ENCODE data around the gene HDAC11. TPM values are rescaled to one million over a fixed set of nuclear protein-coding genes. Genes with fewer than 3 reads are reported as not detected.
"Not testable (repeated sequence)": the region's sequence is repeated elsewhere in the genome, so short reads cannot be mapped to it uniquely, and the experiment has no call there.

The HDAC11 gene
- total RNA-seq, 1 donor = 2.3 TPM

- no peaks in the 10 kb centered on the region for H3K4me1 ChIP-seq (ENCODE audit: insufficient read depth, low read length)
These were observed 14.6 kb downstream of the HDAC11 start for GRCh38 chr3:13494463-13495350.

GRCh38 chr3:13495351-13495813, 15.3 kb downstream of the HDAC11 start:
- Histone ChIP-seq H3K4me3 (ENCODE audit: low read length) (no peak overlapping the region), H3K9me3 (ENCODE audit: low read depth, low read length) (no peaks in the 10 kb centered on the region), H3K27me3 (ENCODE audit: insufficient read depth, low read length) (no peaks in the 10 kb centered on the region), H3K4me1 (ENCODE audit: insufficient read depth, low read length) (no peaks in the 10 kb centered on the region)

More at GRCh38 chr3:13494463-13495350, 14.6 kb downstream of the HDAC11 start:
- Histone ChIP-seq H3K9me3 (ENCODE audit: low read depth, low read length) (no peaks in the 10 kb centered on the region), H3K4me3 (ENCODE audit: low read length) (no peak overlapping the region), H3K27me3 (ENCODE audit: insufficient read depth, low read length) (no peaks in the 10 kb centered on the region)

GRCh38 chr3:13495921-13496723, 16.0 kb downstream of the HDAC11 start:
- no peaks in the 10 kb centered on the region for H3K27me3 ChIP-seq (ENCODE audit: insufficient read depth, low read length)
- H3K4me1 ChIP-seq (ENCODE audit: insufficient read depth, low read length) = no peaks in the 10 kb centered on the region
- H3K4me3 ChIP-seq (ENCODE audit: low read length) = no peak overlapping the region
- H3K9me3 ChIP-seq (ENCODE audit: low read depth, low read length) = no peaks in the 10 kb centered on the region

- no peaks in the 10 kb centered on the region for H3K4me1 ChIP-seq (ENCODE audit: insufficient read depth, low read length)
- no peaks in the 10 kb centered on the region for H3K9me3 ChIP-seq (ENCODE audit: low read depth, low read length)
- no peaks in the 10 kb centered on the region for H3K27me3 ChIP-seq (ENCODE audit: insufficient read depth, low read length)
- no peak overlapping the region for H3K4me3 ChIP-seq (ENCODE audit: low read length)
These were observed 16.8 kb downstream of the HDAC11 start for GRCh38 chr3:13496879-13497278.

- Histone ChIP-seq H3K9me3 (ENCODE audit: low read depth, low read length) (no peaks in the 10 kb centered on the region), H3K4me1 (ENCODE audit: insufficient read depth, low read length) (no peaks in the 10 kb centered on the region), H3K27me3 (ENCODE audit: insufficient read depth, low read length) (no peaks in the 10 kb centered on the region), H3K4me3 (ENCODE audit: low read length) (no peak overlapping the region)
These were observed 17.3 kb downstream of the HDAC11 start for GRCh38 chr3:13497386-13497785.

- no peaks in the 10 kb centered on the region for H3K9me3 ChIP-seq (ENCODE audit: low read depth, low read length)
- H3K4me1 ChIP-seq (ENCODE audit: insufficient read depth, low read length) = no peaks in the 10 kb centered on the region
- H3K27me3 ChIP-seq (ENCODE audit: insufficient read depth, low read length) = no peaks in the 10 kb centered on the region
- no peak overlapping the region for H3K4me3 ChIP-seq (ENCODE audit: low read length)
These were observed 18.4 kb downstream of the HDAC11 start for GRCh38 chr3:13498354-13499060.

- H3K27me3 ChIP-seq (ENCODE audit: insufficient read depth, low read length); H3K4me3 ChIP-seq (ENCODE audit: low read length); H3K4me1 ChIP-seq (ENCODE audit: insufficient read depth, low read length); H3K9me3 ChIP-seq (ENCODE audit: low read depth, low read length): not testable (repeated sequence)
These were observed 19.1 kb downstream of the HDAC11 start for GRCh38 chr3:13499246-13499645.

GRCh38 chr3:13500133-13500885, 20.2 kb downstream of the HDAC11 start:
- H3K9me3 ChIP-seq (ENCODE audit: low read depth, low read length) = no peaks in the 10 kb centered on the region
- no peaks in the 10 kb centered on the region for H3K27me3 ChIP-seq (ENCODE audit: insufficient read depth, low read length)
- no peak overlapping the region for H3K4me3 ChIP-seq (ENCODE audit: low read length)
- no peaks in the 10 kb centered on the region for H3K4me1 ChIP-seq (ENCODE audit: insufficient read depth, low read length)

- H3K4me3 ChIP-seq (ENCODE audit: low read length) = no peak overlapping the region
- no peaks in the 10 kb centered on the region for H3K9me3 ChIP-seq (ENCODE audit: low read depth, low read length)
- H3K4me1 ChIP-seq (ENCODE audit: insufficient read depth, low read length) = no peaks in the 10 kb centered on the region
- no peaks in the 10 kb centered on the region for H3K27me3 ChIP-seq (ENCODE audit: insufficient read depth, low read length)
These were observed 20.9 kb downstream of the HDAC11 start for GRCh38 chr3:13501056-13501455.

GRCh38 chr3:13501521-13501920, 21.4 kb downstream of the HDAC11 start:
- Histone ChIP-seq H3K4me1 (ENCODE audit: insufficient read depth, low read length) (no peaks in the 10 kb centered on the region), H3K4me3 (ENCODE audit: low read length) (no peak overlapping the region), H3K9me3 (ENCODE audit: low read depth, low read length) (no peaks in the 10 kb centered on the region), H3K27me3 (ENCODE audit: insufficient read depth, low read length) (no peaks in the 10 kb centered on the region)

GRCh38 chr3:13501958-13502790, 22.1 kb downstream of the HDAC11 start:
- H3K9me3 ChIP-seq (ENCODE audit: low read depth, low read length) = no peaks in the 10 kb centered on the region
- no peak overlapping the region for H3K4me3 ChIP-seq (ENCODE audit: low read length)
- no peaks in the 10 kb centered on the region for H3K4me1 ChIP-seq (ENCODE audit: insufficient read depth, low read length)
- no peaks in the 10 kb centered on the region for H3K27me3 ChIP-seq (ENCODE audit: insufficient read depth, low read length)

GRCh38 chr3:13502791-13503060, 22.6 kb downstream of the HDAC11 start:
- no peaks in the 10 kb centered on the region for H3K27me3 ChIP-seq (ENCODE audit: insufficient read depth, low read length)
- H3K4me1 ChIP-seq (ENCODE audit: insufficient read depth, low read length) = no peaks in the 10 kb centered on the region
- no peak overlapping the region for H3K4me3 ChIP-seq (ENCODE audit: low read length)
- no peaks in the 10 kb centered on the region for H3K9me3 ChIP-seq (ENCODE audit: low read depth, low read length)

GRCh38 chr3:13504161-13504831, 24.2 kb downstream of the HDAC11 start:
- Histone ChIP-seq H3K4me3 (ENCODE audit: low read length) (no peak overlapping the region), H3K9me3 (ENCODE audit: low read depth, low read length) (no peaks in the 10 kb centered on the region), H3K4me1 (ENCODE audit: insufficient read depth, low read length) (no peaks in the 10 kb centered on the region), H3K27me3 (ENCODE audit: insufficient read depth, low read length) (no peaks in the 10 kb centered on the region)
